ENCODE data around the gene HIPK2. TPM values are rescaled to one million over a fixed set of nuclear protein-coding genes. Genes with fewer than 3 reads are reported as not detected.

Gene HIPK2
- total RNA-seq (10 to 100 TPM; 21.2 to 22.7 TPM), polyA plus RNA-seq (1.7 TPM)

DNA sequence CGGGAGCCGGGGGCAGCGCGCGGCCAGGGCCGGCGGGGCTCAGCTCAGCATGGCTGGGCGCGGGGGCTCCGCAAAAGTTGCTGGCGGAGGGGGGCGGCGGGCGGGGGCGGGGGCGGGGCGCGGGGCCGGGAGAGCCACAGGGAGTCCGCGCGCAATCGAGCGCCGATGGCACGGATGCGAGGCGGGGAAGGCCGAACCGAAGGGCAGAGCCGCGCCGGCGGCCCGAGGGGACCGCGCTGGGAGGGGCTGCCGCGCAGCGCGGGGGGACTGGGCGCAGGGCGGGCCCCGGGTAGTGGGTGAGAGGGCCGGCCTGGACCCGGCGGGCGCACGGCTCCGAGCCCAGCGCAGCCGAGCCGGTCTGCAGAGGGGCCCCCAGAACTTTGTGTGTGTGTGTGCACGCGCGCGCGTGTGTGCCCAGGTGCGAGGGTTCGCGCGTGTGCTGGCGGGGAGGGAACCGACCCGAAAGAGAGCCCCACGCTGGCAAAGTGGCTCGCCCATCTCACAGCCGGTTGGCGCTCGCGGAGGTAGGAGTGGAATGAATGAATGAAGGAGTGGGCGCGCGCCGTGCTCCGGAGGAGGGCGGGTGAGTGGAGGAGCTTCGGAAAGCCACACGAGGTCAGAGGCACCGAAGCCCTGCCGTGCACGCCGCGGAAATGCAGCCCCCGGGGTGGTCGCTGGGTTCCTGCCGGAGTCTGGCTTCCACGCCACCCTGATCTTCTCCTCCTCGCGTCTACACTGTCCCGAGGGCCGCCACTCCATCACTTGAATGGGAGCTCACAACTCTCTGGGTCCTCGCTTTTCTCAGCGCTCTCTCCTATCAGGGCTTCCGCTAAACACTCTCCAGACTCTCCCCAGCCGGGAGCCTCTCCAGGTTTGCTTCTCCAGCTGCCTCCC is at the start of gene HIPK2:
Gene HIPK2, minus strand, starts transcription at position 51 of the 894 bp plus-strand sequence. CDS start 375 bp downstream, outside the sequence.
- peak; percentile 58 to 79 (median 67) for DNase-seq
- peaks cover 0 to 14% (median 3%) of the 10 kb centered on the region in 3 donors for H3K36me3 Mint-ChIP-seq
- Histone ChIP-seq H3K27me3 (ENCODE audit: insufficient read depth, low read length, poor library complexity, severe bottlenecking) (no peaks in the 10 kb centered on the region), H3K4me3 (ENCODE audit: low read length) (peak within 1 kb of the TSS; percentile 72), H3K27ac (ENCODE audit: low read depth, low read length) (peak within 1 kb of the TSS; percentile 81), H3K4me1 (ENCODE audit: insufficient read depth, low read length) (peaks cover 39% of the 10 kb centered on the region), H3K36me3 (ENCODE audit: insufficient read depth, low read length) (no peaks in the 10 kb centered on the region), H3K9me3 (ENCODE audit: low read length) (no peaks in the 10 kb centered on the region)
- no peaks in the 10 kb centered on the region for H3K9me3 Mint-ChIP-seq
- peak within 1 kb of the TSS; percentile 96 to 100 (median 98) for H3K4me3 Mint-ChIP-seq
- ChIA-PET CTCF (interaction anchor here (1.0 to 1.4 kb wide), 2 partner anchors 10 to 11 kb away, joined by 4 to 7 read pairs; no protein-coding TSS in a partner anchor), POLR2A (interaction anchor here (0.6 to 3.2 kb wide), 4 partner anchors 10 to 1055 kb away, joined by 3 to 16 read pairs (median 3); no protein-coding TSS in a partner anchor)
- H3K27ac Mint-ChIP-seq, result peak within 1 kb of the TSS; percentile 91 to 99 (median 96)
- peaks cover 38 to 49% (median 43%) of the 10 kb centered on the region in 3 donors for H3K4me1 Mint-ChIP-seq
- H3K27me3 Mint-ChIP-seq, result peaks cover 9 to 15% of the 10 kb centered on the region in 2 donors

DNA sequence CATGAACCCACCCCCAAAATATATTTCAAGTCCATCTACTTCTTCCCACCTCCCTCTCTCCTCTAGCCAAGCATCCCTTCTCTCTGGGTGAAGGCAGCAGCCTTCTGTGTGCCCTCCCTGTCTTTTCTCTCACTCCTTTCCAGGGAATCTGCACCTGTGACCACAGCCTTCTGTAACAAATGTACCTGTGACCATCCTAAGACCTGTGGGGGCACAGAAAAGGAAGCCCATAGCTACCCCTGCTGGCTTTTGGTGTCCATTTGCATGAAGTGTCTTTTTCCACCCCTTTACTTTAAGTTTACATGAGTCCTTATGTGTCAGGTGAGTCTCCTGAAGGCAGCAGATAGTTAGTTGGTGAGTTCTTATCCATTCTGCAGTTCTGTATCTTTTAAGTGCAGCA is 49.2 kb upstream of the HIPK2 start:
- no peak overlapping the region for H3K4me3 Mint-ChIP-seq
- Histone ChIP-seq H3K27ac (ENCODE audit: low read depth, low read length) (no peak overlapping the region), H3K9me3 (ENCODE audit: low read length) (no peaks in the 10 kb centered on the region), H3K4me1 (ENCODE audit: insufficient read depth, low read length) (peaks cover 14% of the 10 kb centered on the region), H3K27me3 (ENCODE audit: insufficient read depth, low read length, poor library complexity, severe bottlenecking) (no peaks in the 10 kb centered on the region), H3K36me3 (ENCODE audit: insufficient read depth, low read length) (no peaks in the 10 kb centered on the region), H3K4me3 (ENCODE audit: low read length) (no peak overlapping the region)
- peaks cover 4 to 28% of the 10 kb centered on the region in 2 donors for H3K27me3 Mint-ChIP-seq
- H3K27ac Mint-ChIP-seq, result no peak overlapping the region
- ChIA-PET CTCF (interaction anchor here (1.1 to 2.4 kb wide), 2 partner anchors 181 to 194 kb away, joined by 3 to 6 read pairs; no protein-coding TSS in a partner anchor), POLR2A (no interaction called here)
- H3K36me3 Mint-ChIP-seq, result no peaks in the 10 kb centered on the region
- DNase-seq, result no peak
- H3K4me1 Mint-ChIP-seq, result peaks cover 7 to 27% (median 13%) of the 10 kb centered on the region in 3 donors
- no peaks in the 10 kb centered on the region for H3K9me3 Mint-ChIP-seq

- Histone ChIP-seq H3K4me3 (ENCODE audit: low read length) (no peak overlapping the region), H3K36me3 (ENCODE audit: insufficient read depth, low read length) (no peaks in the 10 kb centered on the region), H3K27me3 (ENCODE audit: insufficient read depth, low read length, poor library complexity, severe bottlenecking) (no peaks in the 10 kb centered on the region), H3K4me1 (ENCODE audit: insufficient read depth, low read length) (peaks cover 14% of the 10 kb centered on the region), H3K9me3 (ENCODE audit: low read length) (no peaks in the 10 kb centered on the region), H3K27ac (ENCODE audit: low read depth, low read length) (no peak overlapping the region)
- Mint-ChIP-seq H3K4me3 (peak overlapping the region in 1 of 7 donors; percentile 8), H3K4me1 (peaks cover 1 to 20% (median 8%) of the 10 kb centered on the region in 3 donors), H3K27me3 (peaks cover 4 to 23% of the 10 kb centered on the region in 2 donors), H3K9me3 (no peaks in the 10 kb centered on the region), H3K27ac (peak overlapping the region in 1 of 8 donors; percentile 49), H3K36me3 (no peaks in the 10 kb centered on the region)
- DNase-seq, result no peak
- CTCF ChIA-PET, result no interaction called here
- POLR2A ChIA-PET, result no interaction called here
These were observed 48.0 kb upstream of the HIPK2 start for GRCh38 chr7:139825666-139826290.

DNA sequence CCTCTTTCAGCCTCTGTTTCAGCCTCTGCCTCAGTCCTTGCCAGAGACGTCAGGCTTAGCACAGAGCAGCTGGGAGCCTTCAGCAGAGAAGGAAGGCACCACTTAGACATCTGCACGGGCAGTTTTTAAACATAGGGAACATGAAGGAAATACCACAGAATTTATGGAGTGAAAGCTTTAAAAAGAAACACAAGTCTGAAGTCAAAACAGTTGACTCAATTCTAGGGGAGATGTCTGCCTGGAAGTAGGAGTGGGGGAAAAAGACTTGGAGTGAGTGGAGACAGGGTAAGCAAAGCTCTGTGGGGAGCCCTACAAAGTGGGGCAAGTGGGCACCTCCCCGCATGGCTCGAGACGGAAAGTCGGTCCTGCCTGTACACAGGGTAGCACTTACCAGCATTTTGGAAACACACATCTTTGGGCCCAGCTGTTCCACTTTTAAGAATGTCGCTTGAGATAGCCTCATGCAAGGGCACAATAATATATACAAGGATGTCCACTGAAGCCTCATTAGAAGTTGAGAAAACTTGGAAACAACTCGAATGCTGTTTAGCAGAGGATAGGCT is 46.2 kb upstream of the HIPK2 start:
- Mint-ChIP-seq H3K4me3 (no peak overlapping the region), H3K9me3 (peaks cover 0 to under 1% (median 0%) of the 10 kb centered on the region in 5 donors), H3K4me1 (peaks cover 0 to 7% (median 0%) of the 10 kb centered on the region in 3 donors), H3K27me3 (peaks cover 4 to 22% of the 10 kb centered on the region in 2 donors), H3K36me3 (no peaks in the 10 kb centered on the region), H3K27ac (no peak overlapping the region)
- ChIA-PET POLR2A (no interaction called here), CTCF (no interaction called here)
- H3K4me3 ChIP-seq (ENCODE audit: low read length), result no peak overlapping the region
- no peak overlapping the region for H3K27ac ChIP-seq (ENCODE audit: low read depth, low read length)
- H3K4me1 ChIP-seq (ENCODE audit: insufficient read depth, low read length), result peaks cover 7% of the 10 kb centered on the region
- H3K36me3 ChIP-seq (ENCODE audit: insufficient read depth, low read length), result no peaks in the 10 kb centered on the region
- H3K27me3 ChIP-seq (ENCODE audit: insufficient read depth, low read length, poor library complexity, severe bottlenecking), result no peaks in the 10 kb centered on the region
- H3K9me3 ChIP-seq (ENCODE audit: low read length), result no peaks in the 10 kb centered on the region
- DNase-seq, result no peak

DNA sequence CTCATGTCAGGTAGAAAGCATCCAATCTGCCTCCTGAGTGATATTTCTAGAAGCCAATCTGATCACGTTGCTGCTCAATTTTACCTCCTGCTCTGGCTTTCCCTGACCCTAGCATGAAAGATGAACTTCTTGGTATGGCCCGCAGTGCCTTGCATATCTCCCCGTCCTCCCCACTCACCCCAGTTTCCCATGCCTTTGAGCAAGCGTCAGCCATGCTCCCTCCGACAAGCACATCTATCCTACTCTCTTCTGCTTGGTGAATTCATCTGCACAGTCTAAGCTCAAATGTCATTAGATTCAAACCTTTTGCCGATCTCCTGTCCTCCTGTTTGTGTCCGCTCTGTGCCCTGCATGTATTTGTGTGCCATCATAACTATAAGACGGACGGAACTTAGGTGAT is 45.1 kb upstream of the HIPK2 start:
- peaks cover 0 to 20% of the 10 kb centered on the region in 2 donors for H3K27me3 Mint-ChIP-seq
- POLR2A ChIA-PET, result no interaction called here
- CTCF ChIA-PET, result no interaction called here

GRCh38 chr7:139821349-139822105 is 43.7 kb upstream of the HIPK2 start:
- POLR2A ChIA-PET, result no interaction called here
- H3K9me3 ChIP-seq (ENCODE audit: low read length), result no peaks in the 10 kb centered on the region
- Mint-ChIP-seq H3K27me3 (peaks cover 0 to 10% of the 10 kb centered on the region in 2 donors), H3K36me3 (no peaks in the 10 kb centered on the region), H3K4me3 (no peak overlapping the region), H3K9me3 (peaks cover 0 to 2% (median 0%) of the 10 kb centered on the region in 5 donors), H3K4me1 (no peaks in the 10 kb centered on the region), H3K27ac (no peak overlapping the region)
- no peaks in the 10 kb centered on the region for H3K27me3 ChIP-seq (ENCODE audit: insufficient read depth, low read length, poor library complexity, severe bottlenecking)
- H3K4me3 ChIP-seq (ENCODE audit: low read length), result no peak overlapping the region
- CTCF ChIA-PET, result interaction anchor here (0.9 kb wide), 1 partner anchor 10 kb away, joined by 3 read pairs; no protein-coding TSS in a partner anchor
- H3K4me1 ChIP-seq (ENCODE audit: insufficient read depth, low read length), result no peaks in the 10 kb centered on the region
- H3K27ac ChIP-seq (ENCODE audit: low read depth, low read length), result no peak overlapping the region
- DNase-seq, result no peak
- no peaks in the 10 kb centered on the region for H3K36me3 ChIP-seq (ENCODE audit: insufficient read depth, low read length)

More for the DNA sequence above, 45.1 kb upstream of the HIPK2 start:
- H3K4me1 Mint-ChIP-seq, result no peaks in the 10 kb centered on the region
- no peaks in the 10 kb centered on the region for H3K36me3 ChIP-seq (ENCODE audit: insufficient read depth, low read length)
- no peaks in the 10 kb centered on the region for H3K27me3 ChIP-seq (ENCODE audit: insufficient read depth, low read length, poor library complexity, severe bottlenecking)
- H3K27ac ChIP-seq (ENCODE audit: low read depth, low read length), result no peak overlapping the region
- H3K4me3 Mint-ChIP-seq, result no peak overlapping the region
- no peaks in the 10 kb centered on the region for H3K4me1 ChIP-seq (ENCODE audit: insufficient read depth, low read length)
- H3K36me3 Mint-ChIP-seq, result no peaks in the 10 kb centered on the region
- no peak overlapping the region for H3K4me3 ChIP-seq (ENCODE audit: low read length)
- peaks cover 0 to 2% (median 0%) of the 10 kb centered on the region in 5 donors for H3K9me3 Mint-ChIP-seq
- H3K27ac Mint-ChIP-seq, result no peak overlapping the region
- no peak for DNase-seq
- no peaks in the 10 kb centered on the region for H3K9me3 ChIP-seq (ENCODE audit: low read length)

GRCh38 chr7:139820089-139820488 is 42.3 kb upstream of the HIPK2 start:
- Mint-ChIP-seq H3K27ac (no peak overlapping the region), H3K36me3 (no peaks in the 10 kb centered on the region), H3K4me1 (no peaks in the 10 kb centered on the region), H3K9me3 (peaks cover 0 to 4% (median 0%) of the 10 kb centered on the region in 5 donors), H3K4me3 (no peak overlapping the region), H3K27me3 (peaks cover 0 to under 1% of the 10 kb centered on the region in 2 donors)
- POLR2A ChIA-PET, result no interaction called here
- Histone ChIP-seq H3K27me3 (ENCODE audit: insufficient read depth, low read length, poor library complexity, severe bottlenecking) (no peaks in the 10 kb centered on the region), H3K36me3 (ENCODE audit: insufficient read depth, low read length) (no peaks in the 10 kb centered on the region), H3K4me1 (ENCODE audit: insufficient read depth, low read length) (no peaks in the 10 kb centered on the region), H3K4me3 (ENCODE audit: low read length) (no peak overlapping the region), H3K27ac (ENCODE audit: low read depth, low read length) (no peak overlapping the region), H3K9me3 (ENCODE audit: low read length) (no peaks in the 10 kb centered on the region)
- CTCF ChIA-PET, result no interaction called here
- DNase-seq, result no peak
